Osteocyte (in vitro differentiated cells): ENCODE results near the gene ANG. TPM values are rescaled to one million over a fixed set of nuclear protein-coding genes. Genes with fewer than 3 reads are reported as not detected.
"Not testable (repeated sequence)": the region's sequence is repeated elsewhere in the genome, so short reads cannot be mapped to it uniquely, and the experiment has no call there.

Experiments
- DNase-seq: peaks from one replicate; pipeline ENCODE4 v3.0.0; 2021; ENCODE audit warnings: mixed read lengths; ENCODE audit not compliant: unreplicated experiment; ENCODE audit errors: extremely low spot score
- H3K27ac Mint-ChIP-seq: one replicate; pipeline ENCODE4 v1.8.0; 2021; ENCODE audit warnings: mild to moderate bottlenecking, mixed read lengths; ENCODE audit not compliant: unreplicated experiment
- H3K27me3 Mint-ChIP-seq: one replicate; pipeline ENCODE4 v1.8.0; 2021; ENCODE audit warnings: mixed read lengths; ENCODE audit not compliant: unreplicated experiment
- H3K36me3 Mint-ChIP-seq: one replicate; pipeline ENCODE4 v1.8.0; 2021; ENCODE audit warnings: mixed read lengths; ENCODE audit not compliant: unreplicated experiment
- H3K4me1 Mint-ChIP-seq: one replicate; pipeline ENCODE4 v1.8.0; 2021; ENCODE audit warnings: mixed read lengths; ENCODE audit not compliant: unreplicated experiment
- H3K4me3 Mint-ChIP-seq: one replicate; pipeline ENCODE4 v1.8.0; 2021; ENCODE audit warnings: mild to moderate bottlenecking, moderate library complexity, mixed read lengths; ENCODE audit not compliant: unreplicated experiment
- H3K9me3 Mint-ChIP-seq: one replicate; pipeline ENCODE4 v1.8.0; 2021; ENCODE audit warnings: mixed read lengths; ENCODE audit not compliant: unreplicated experiment
- total RNA-seq: library from RNA; stranded (reverse); gene quantifications from 2 replicates; pipeline ENCODE4 v1.2.1, GENCODE V29; 2021
- TF ChIP-seq, protein P1 (sequence below): fragments of 200-600 bp; sonication (generic); IDR thresholded peaks from 2 replicates; pipeline ENCODE4 v1.5.0; 2021; ENCODE audit warnings: antibody characterized with exemption, mild to moderate bottlenecking, moderate library complexity

Gene ANG
- total RNA-seq, 1 donor from 2014 or later, result 7.4 TPM

DNA sequence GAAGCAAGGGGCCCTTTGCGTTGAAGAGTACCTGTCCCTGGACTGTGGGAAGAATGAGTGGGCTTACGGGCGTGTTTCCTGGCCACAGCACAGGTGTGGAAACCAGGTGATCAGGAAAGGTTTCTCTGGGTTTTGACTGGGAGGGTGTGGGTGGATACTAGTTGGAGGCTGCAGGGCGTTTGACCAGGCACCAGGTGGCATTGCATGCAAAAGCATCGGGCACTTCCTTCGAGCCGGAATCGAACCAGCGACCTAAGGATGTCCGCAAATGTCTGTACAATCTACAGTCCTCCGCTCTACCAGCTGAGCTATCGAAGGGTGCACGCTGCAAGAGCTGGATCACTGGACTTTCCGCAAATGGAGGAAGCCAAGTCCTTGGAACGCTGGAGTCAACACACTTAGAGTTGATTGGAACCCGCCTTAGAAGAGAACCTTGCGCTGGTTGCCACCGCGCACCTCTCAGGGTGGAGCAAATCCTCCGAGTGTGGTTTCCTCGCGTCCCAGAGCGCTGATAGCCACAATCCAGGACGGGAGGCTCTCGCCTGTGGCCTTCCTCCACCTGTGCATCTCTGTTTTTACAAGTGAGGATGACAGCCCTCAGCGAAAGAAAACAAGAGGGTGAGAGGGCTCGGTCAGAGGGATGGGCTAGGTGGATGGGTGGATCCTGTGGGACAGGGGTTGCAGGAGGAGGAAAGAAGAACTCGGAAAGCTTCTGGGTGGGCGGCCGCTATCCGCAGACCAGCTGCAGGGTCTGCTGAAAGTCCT, 25.4 kb upstream of the ANG start:
- H3K9me3 Mint-ChIP-seq, result no peaks in the 10 kb centered on the region
- no peak for DNase-seq
- no peak overlapping the region for H3K27ac Mint-ChIP-seq
- TF ChIP-seq, protein P1, sequence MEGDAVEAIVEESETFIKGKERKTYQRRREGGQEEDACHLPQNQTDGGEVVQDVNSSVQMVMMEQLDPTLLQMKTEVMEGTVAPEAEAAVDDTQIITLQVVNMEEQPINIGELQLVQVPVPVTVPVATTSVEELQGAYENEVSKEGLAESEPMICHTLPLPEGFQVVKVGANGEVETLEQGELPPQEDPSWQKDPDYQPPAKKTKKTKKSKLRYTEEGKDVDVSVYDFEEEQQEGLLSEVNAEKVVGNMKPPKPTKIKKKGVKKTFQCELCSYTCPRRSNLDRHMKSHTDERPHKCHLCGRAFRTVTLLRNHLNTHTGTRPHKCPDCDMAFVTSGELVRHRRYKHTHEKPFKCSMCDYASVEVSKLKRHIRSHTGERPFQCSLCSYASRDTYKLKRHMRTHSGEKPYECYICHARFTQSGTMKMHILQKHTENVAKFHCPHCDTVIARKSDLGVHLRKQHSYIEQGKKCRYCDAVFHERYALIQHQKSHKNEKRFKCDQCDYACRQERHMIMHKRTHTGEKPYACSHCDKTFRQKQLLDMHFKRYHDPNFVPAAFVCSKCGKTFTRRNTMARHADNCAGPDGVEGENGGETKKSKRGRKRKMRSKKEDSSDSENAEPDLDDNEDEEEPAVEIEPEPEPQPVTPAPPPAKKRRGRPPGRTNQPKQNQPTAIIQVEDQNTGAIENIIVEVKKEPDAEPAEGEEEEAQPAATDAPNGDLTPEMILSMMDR, result peak; percentile 42
- H3K4me1 Mint-ChIP-seq, result peaks cover 11% of the 10 kb centered on the region
- peak overlapping the region; percentile 4 for H3K4me3 Mint-ChIP-seq
- H3K36me3 Mint-ChIP-seq, result no peaks in the 10 kb centered on the region
- peaks cover 63% of the 10 kb centered on the region for H3K27me3 Mint-ChIP-seq

DNA sequence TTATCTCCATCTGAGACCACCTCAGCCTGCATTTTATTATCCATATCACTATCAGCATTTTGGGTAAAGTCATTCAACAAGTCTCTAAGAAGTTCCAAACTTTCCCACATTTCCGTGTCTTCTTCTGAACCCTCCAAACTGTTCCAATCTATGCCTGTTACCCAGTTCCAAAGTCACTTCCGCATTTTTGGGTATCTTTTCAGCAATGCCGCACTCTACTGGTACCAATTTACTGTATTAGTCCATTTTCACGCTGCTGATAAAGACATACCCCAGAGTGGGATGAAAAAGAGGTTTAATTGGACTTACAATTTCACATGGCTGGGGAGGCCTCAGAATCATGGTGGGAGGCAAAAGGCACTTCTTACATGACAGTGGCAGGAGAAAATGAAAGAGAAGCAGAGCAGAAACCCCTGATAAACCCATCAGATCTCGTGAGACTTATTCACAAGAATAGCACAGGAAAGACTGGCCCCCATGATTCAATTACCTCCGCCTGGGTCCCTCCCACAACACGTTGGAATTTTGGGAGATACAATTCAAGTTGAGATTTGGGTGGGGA, 22.1 kb upstream of the ANG start:
- not testable (repeated sequence) for H3K27ac Mint-ChIP-seq
- peaks cover 11% of the 10 kb centered on the region for H3K4me1 Mint-ChIP-seq

DNA sequence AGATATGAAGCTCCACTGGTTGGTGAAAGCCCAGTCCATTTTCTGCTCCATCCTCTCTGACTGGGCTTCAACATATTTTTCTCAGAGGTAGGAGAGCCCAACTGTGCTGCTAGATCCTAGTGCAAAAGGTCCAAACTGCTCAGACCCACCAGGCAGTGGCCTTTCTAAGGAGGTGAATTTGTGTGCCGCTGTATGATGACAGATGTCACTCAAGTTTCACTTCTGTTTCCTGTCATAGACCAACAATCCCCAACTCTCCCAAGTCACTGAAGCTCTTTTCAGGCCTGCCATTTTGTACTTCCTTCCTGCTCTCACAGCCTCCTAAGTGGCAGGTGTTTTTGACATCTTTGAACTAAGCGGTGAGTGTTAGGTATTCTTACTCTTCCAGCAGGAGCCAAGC, 20.6 kb upstream of the ANG start:
- Mint-ChIP-seq H3K27me3 (peaks cover 55% of the 10 kb centered on the region), H3K4me3 (no peak overlapping the region), H3K36me3 (no peaks in the 10 kb centered on the region), H3K4me1 (peaks cover 6% of the 10 kb centered on the region), H3K9me3 (no peaks in the 10 kb centered on the region), H3K27ac (no peak overlapping the region)
- TF ChIP-seq, protein P1, result no peak
- no peak for DNase-seq

More for the DNA sequence above, 22.1 kb upstream of the ANG start:
- H3K36me3 Mint-ChIP-seq, H3K4me3 Mint-ChIP-seq, H3K9me3 Mint-ChIP-seq, DNase-seq: not testable (repeated sequence)
- peaks cover 61% of the 10 kb centered on the region for H3K27me3 Mint-ChIP-seq

DNA sequence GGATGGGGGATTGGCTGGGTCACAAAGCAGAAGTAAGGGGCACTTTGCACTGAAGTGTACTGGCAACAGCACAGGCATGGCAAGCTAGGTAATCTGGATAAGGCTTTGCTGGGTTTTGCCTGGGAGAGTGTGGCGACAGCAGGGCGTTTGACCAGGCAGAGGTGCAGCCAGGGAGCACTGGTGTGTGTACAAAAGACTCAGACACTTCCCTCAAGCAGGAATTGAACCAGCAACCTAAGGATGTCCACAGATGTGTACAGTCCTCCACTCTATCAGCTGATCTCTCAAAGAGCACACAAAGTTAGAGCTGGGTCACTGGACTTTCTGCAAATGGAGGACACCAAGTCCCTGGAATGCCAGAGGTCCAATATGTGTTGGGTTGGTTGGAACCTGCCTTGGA, 19.6 kb upstream of the ANG start:
- H3K9me3 Mint-ChIP-seq, result no peaks in the 10 kb centered on the region
- no peaks in the 10 kb centered on the region for H3K4me1 Mint-ChIP-seq
- H3K27ac Mint-ChIP-seq, result no peak overlapping the region
- TF ChIP-seq, protein P1, result no peak
- DNase-seq, result no peak
- peaks cover 45% of the 10 kb centered on the region for H3K27me3 Mint-ChIP-seq
- no peak overlapping the region for H3K4me3 Mint-ChIP-seq
- no peaks in the 10 kb centered on the region for H3K36me3 Mint-ChIP-seq

DNA sequence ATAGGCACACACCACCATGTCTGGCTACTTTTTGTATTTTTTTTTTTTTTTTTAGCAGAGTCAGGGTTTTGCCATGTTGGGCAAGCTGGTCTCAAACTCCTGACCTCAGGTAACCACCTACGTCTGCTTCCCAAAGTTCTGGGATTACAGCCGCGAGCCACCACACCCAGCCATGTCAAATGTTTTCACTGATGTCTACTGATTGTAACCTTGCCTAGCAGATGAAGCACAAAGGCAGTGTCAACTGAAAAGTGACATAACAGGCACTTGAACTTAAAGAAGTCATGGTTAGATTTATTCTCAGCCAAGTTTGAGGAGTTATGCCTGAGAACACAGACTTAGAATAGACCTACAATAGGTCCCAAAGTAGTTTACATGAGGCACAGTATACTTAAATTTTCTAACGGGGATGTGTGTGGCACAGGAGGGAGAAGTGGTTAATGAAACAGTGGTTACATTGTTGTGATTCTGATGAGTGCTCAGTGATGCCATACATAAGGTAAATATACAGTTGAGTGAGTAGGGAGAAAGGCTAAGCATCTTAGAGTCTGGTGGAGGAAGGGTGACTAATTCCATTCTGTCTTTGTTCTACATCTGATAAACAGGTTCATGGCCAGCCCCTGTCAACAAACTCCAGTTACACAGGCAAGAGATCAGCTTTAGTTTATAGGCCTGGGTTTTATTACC, 16.8 kb upstream of the ANG start:
- H3K4me3 Mint-ChIP-seq, result no peak overlapping the region
- H3K4me1 Mint-ChIP-seq, result no peaks in the 10 kb centered on the region
- no peak for DNase-seq
- TF ChIP-seq, protein P1, result no peak
- H3K27me3 Mint-ChIP-seq, result peaks cover 33% of the 10 kb centered on the region
- H3K9me3 Mint-ChIP-seq, result no peaks in the 10 kb centered on the region
- H3K27ac Mint-ChIP-seq, result no peak overlapping the region
- H3K36me3 Mint-ChIP-seq, result no peaks in the 10 kb centered on the region
